ENCODE measurements around the gene P2RX7.

The P2RX7 gene

GRCh38 chr12:121130866-121131373 lies 1.8 kb upstream of the P2RX7 start:
- no peak for ATAC-seq
- TF ChIP-seq PATZ1 (CRISPR knock-in tag; IDR thresholded peaks at IDR 0.05; ENCODE audit: borderline replicate concordance) = no peak
- TF ChIP-seq ZFP30 (CRISPR knock-in tag; IDR thresholded peaks at IDR 0.05) = no peak
- TF ChIP-seq ESRRG (CRISPR knock-in tag; IDR thresholded peaks at IDR 0.05) = no peak
- no peak for TF ChIP-seq ZNF565 (CRISPR knock-in tag; conservative IDR thresholded peaks at IDR 0.05; ENCODE audit: low read depth)
- no peak for TF ChIP-seq GLIS3 (CRISPR knock-in tag; IDR thresholded peaks at IDR 0.05)
- no peak for TF ChIP-seq ARNTL (CRISPR knock-in tag; IDR thresholded peaks at IDR 0.05; ENCODE audit: borderline replicate concordance, low read depth)
- TF ChIP-seq ZFP3 (CRISPR knock-in tag; IDR thresholded peaks at IDR 0.05) = no peak
- TF ChIP-seq CSDC2 (CRISPR knock-in tag; IDR thresholded peaks at IDR 0.05) = no peak
- no peak for TF ChIP-seq ZNF70 (CRISPR knock-in tag; IDR thresholded peaks at IDR 0.05)
- no peak for TF ChIP-seq RARB (CRISPR knock-in tag; IDR thresholded peaks at IDR 0.05)
- TF ChIP-seq CREB5 (CRISPR knock-in tag; IDR thresholded peaks at IDR 0.05; ENCODE audit: low read depth) = no peak
- no peak for TF ChIP-seq ISL1 (CRISPR knock-in tag; IDR thresholded peaks at IDR 0.05)
- no peak for TF ChIP-seq BACH2 (CRISPR knock-in tag; IDR thresholded peaks at IDR 0.05; ENCODE audit: borderline replicate concordance)
- TF ChIP-seq OSR1 (CRISPR knock-in tag; IDR thresholded peaks at IDR 0.05) = no peak
- no peak for TF ChIP-seq PPARA (CRISPR knock-in tag; IDR thresholded peaks at IDR 0.05; ENCODE audit: borderline replicate concordance)
- no peak for TF ChIP-seq CSRNP3 (CRISPR knock-in tag; IDR thresholded peaks at IDR 0.05)
- no peak for TF ChIP-seq TCF4 (CRISPR knock-in tag; IDR thresholded peaks at IDR 0.05; ENCODE audit: borderline replicate concordance)

- ATAC-seq = no peak
- TF ChIP-seq PATZ1 (CRISPR knock-in tag; IDR thresholded peaks at IDR 0.05; ENCODE audit: borderline replicate concordance) (no peak), TCF4 (CRISPR knock-in tag; IDR thresholded peaks at IDR 0.05; ENCODE audit: borderline replicate concordance) (no peak), ZNF8 (CRISPR knock-in tag; IDR thresholded peaks at IDR 0.05) (no peak), ISL1 (CRISPR knock-in tag; IDR thresholded peaks at IDR 0.05) (no peak), TSHZ2 (CRISPR knock-in tag; IDR thresholded peaks at IDR 0.05) (no peak), PPARA (CRISPR knock-in tag; IDR thresholded peaks at IDR 0.05; ENCODE audit: borderline replicate concordance) (no peak), RARB (CRISPR knock-in tag; IDR thresholded peaks at IDR 0.05) (no peak), ZNF70 (CRISPR knock-in tag; IDR thresholded peaks at IDR 0.05) (no peak), CSDC2 (CRISPR knock-in tag; IDR thresholded peaks at IDR 0.05) (no peak), ARNTL (CRISPR knock-in tag; IDR thresholded peaks at IDR 0.05; ENCODE audit: borderline replicate concordance, low read depth) (no peak), CREB5 (CRISPR knock-in tag; IDR thresholded peaks at IDR 0.05; ENCODE audit: low read depth) (no peak), CSRNP3 (CRISPR knock-in tag; IDR thresholded peaks at IDR 0.05) (no peak), SNAI2 (CRISPR knock-in tag; IDR thresholded peaks at IDR 0.05) (no peak)
Observed at GRCh38 chr12:121131941-121132341, 735 bp upstream of the P2RX7 start.

Measured in SK-N-SH treated with all-trans-retinoic acid at 6 μM for 48 hours (cell line).